Lower leg skin (tissue), 3 donors: ENCODE data around the gene C15orf39.

Source experiments
- CTCF ChIP-seq, 3 donors: fragments of 450-650 bp; IDR thresholded peaks; one replicate each; pipeline ENCODE4 v1.5.1; 2016; ENCODE audit warnings: antibody characterized with exemption in 3 of 3, mild to moderate bottlenecking in 3 of 3, moderate library complexity in 2 of 3
- POLR2A ChIP-seq, 2 donors: fragments of 450-650 bp; IDR thresholded peaks; one replicate each; pipeline ENCODE4 v1.6.1; 2016 to 2017; ENCODE audit warnings: antibody characterized with exemption in 2 of 2, mild to moderate bottlenecking in 1 of 2, moderate library complexity in 1 of 2

- TF ChIP-seq CTCF (IDR thresholded peaks at IDR 0.05) (no peak), POLR2A (IDR thresholded peaks at IDR 0.05) (no peak)
These were observed 22.0 kb downstream of the C15orf39 start for GRCh38 chr15:75223688-75224087.
